Measurements from ENCODE around the gene CISD1. TPM values are rescaled to one million over a fixed set of nuclear protein-coding genes. Genes with fewer than 3 reads are reported as not detected.

CISD1 gene
- total and polyA plus RNA-seq, 9 of the 15 experiments (the other 6 are each of a cell fraction or from before 2014, with no cell fraction given): 35.8 to 342 (median 118) TPM

GRCh38 chr10:58334817-58335305, 65.9 kb downstream of the CISD1 start, which contains the start of gene UBE2D1 (continued):
- TF ChIP-seq ZBTB40 (IDR thresholded peaks at IDR 0.05) (peak; percentile 50; the same call in 1 of the 2 replicates), ZBTB40 (CRISPR knock-in tag; IDR thresholded peaks at IDR 0.05) (no peak), GTF2A2 (tag; IDR thresholded peaks at IDR 0.05) (no peak), MXI1 (IDR thresholded peaks at IDR 0.05; ENCODE audit: low read depth, low read length) (no peak), MBD2 (IDR thresholded peaks at IDR 0.05; ENCODE audit: borderline replicate concordance, low read depth) (peak; percentile 37; the same call in 1 of the 2 replicates), E2F1 (CRISPR knock-in tag; IDR thresholded peaks at IDR 0.05) (peak; percentile 40), KDM5B (IDR thresholded peaks at IDR 0.05; ENCODE audit: insufficient replicate concordance, low read depth, low read length) (peak; percentile 98), MAZ (CRISPR knock-in tag; conservative IDR thresholded peaks at IDR 0.05 in 1 of 2, IDR thresholded peaks at IDR 0.05 in 1 of 2) (peak; percentile 97 to 99), TGIF2 (CRISPR knock-in tag; IDR thresholded peaks at IDR 0.05) (0 out of 2 replicates have a peak, but pooled peaks have one; percentile 46), TAF7 (tag; IDR thresholded peaks at IDR 0.05) (peak; percentile 27; the same call in 1 of the 2 replicates), JUND (IDR thresholded peaks at IDR 0.05; ENCODE audit: borderline replicate concordance, low read depth, low read length) (0 out of 2 replicates have a peak, but pooled peaks have one; percentile 43), JUND (tag; IDR thresholded peaks at IDR 0.05; ENCODE audit: borderline replicate concordance, low read depth, low read length) (no peak; the same call in 2 of the 3 replicates), PHF8 (IDR thresholded peaks at IDR 0.05; ENCODE audit: borderline replicate concordance, low read length) (peak; percentile 91), RB1 (IDR thresholded peaks at IDR 0.05; ENCODE audit: low read depth) (peak; percentile 58; the same call in 1 of the 2 replicates), NR2C1 (IDR thresholded peaks at IDR 0.05) (no peak), NR2C1 (tag; IDR thresholded peaks at IDR 0.05) (peak; percentile 67)
- TF ChIP-seq, protein P1, sequence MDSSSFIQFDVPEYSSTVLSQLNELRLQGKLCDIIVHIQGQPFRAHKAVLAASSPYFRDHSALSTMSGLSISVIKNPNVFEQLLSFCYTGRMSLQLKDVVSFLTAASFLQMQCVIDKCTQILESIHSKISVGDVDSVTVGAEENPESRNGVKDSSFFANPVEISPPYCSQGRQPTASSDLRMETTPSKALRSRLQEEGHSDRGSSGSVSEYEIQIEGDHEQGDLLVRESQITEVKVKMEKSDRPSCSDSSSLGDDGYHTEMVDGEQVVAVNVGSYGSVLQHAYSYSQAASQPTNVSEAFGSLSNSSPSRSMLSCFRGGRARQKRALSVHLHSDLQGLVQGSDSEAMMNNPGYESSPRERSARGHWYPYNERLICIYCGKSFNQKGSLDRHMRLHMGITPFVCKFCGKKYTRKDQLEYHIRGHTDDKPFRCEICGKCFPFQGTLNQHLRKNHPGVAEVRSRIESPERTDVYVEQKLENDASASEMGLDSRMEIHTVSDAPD (CRISPR knock-in tag; IDR thresholded peaks at IDR 0.05): no peak
